BLaER1 (cell line): ENCODE results near the gene MAP3K5.

Source experiments
- H3K27ac ChIP-seq: shearing (Covaris generic); formaldehyde crosslinking; 2 replicates; pipeline ENCODE4 v1.8.1; 2022
- H3K27me3 ChIP-seq: shearing (Covaris generic); formaldehyde crosslinking; 2 replicates; pipeline ENCODE4 v1.8.1; 2022
- H3K36me3 ChIP-seq: shearing (Covaris generic); formaldehyde crosslinking; 2 replicates; pipeline ENCODE4 v1.8.1; 2022
- H3K4me1 ChIP-seq: shearing (Covaris generic); formaldehyde crosslinking; 2 replicates; pipeline ENCODE4 v1.8.1; 2022
- H3K4me2 ChIP-seq: shearing (Covaris generic); formaldehyde crosslinking; 2 replicates; pipeline ENCODE4 v1.8.1; 2022
- H3K4me3 ChIP-seq: shearing (Covaris generic); formaldehyde crosslinking; 2 replicates; pipeline ENCODE4 v1.8.1; 2022
- H3K9ac ChIP-seq: shearing (Covaris generic); formaldehyde crosslinking; 2 replicates; pipeline ENCODE4 v1.8.1; 2022
- H3K9me3 ChIP-seq: shearing (Covaris generic); formaldehyde crosslinking; 2 replicates; pipeline ENCODE4 v1.8.1; 2022
- H4K20me1 ChIP-seq: shearing (Covaris generic); formaldehyde crosslinking; 2 replicates; pipeline ENCODE4 v1.8.1; 2022
- Cebpa-rat ChIP-seq: shearing (Covaris generic); IDR thresholded peaks from 2 replicates; pipeline ENCODE4 v1.8.1; 2022

The MAP3K5 gene, protein sequence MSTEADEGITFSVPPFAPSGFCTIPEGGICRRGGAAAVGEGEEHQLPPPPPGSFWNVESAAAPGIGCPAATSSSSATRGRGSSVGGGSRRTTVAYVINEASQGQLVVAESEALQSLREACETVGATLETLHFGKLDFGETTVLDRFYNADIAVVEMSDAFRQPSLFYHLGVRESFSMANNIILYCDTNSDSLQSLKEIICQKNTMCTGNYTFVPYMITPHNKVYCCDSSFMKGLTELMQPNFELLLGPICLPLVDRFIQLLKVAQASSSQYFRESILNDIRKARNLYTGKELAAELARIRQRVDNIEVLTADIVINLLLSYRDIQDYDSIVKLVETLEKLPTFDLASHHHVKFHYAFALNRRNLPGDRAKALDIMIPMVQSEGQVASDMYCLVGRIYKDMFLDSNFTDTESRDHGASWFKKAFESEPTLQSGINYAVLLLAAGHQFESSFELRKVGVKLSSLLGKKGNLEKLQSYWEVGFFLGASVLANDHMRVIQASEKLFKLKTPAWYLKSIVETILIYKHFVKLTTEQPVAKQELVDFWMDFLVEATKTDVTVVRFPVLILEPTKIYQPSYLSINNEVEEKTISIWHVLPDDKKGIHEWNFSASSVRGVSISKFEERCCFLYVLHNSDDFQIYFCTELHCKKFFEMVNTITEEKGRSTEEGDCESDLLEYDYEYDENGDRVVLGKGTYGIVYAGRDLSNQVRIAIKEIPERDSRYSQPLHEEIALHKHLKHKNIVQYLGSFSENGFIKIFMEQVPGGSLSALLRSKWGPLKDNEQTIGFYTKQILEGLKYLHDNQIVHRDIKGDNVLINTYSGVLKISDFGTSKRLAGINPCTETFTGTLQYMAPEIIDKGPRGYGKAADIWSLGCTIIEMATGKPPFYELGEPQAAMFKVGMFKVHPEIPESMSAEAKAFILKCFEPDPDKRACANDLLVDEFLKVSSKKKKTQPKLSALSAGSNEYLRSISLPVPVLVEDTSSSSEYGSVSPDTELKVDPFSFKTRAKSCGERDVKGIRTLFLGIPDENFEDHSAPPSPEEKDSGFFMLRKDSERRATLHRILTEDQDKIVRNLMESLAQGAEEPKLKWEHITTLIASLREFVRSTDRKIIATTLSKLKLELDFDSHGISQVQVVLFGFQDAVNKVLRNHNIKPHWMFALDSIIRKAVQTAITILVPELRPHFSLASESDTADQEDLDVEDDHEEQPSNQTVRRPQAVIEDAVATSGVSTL (N-terminal part only)

DNA sequence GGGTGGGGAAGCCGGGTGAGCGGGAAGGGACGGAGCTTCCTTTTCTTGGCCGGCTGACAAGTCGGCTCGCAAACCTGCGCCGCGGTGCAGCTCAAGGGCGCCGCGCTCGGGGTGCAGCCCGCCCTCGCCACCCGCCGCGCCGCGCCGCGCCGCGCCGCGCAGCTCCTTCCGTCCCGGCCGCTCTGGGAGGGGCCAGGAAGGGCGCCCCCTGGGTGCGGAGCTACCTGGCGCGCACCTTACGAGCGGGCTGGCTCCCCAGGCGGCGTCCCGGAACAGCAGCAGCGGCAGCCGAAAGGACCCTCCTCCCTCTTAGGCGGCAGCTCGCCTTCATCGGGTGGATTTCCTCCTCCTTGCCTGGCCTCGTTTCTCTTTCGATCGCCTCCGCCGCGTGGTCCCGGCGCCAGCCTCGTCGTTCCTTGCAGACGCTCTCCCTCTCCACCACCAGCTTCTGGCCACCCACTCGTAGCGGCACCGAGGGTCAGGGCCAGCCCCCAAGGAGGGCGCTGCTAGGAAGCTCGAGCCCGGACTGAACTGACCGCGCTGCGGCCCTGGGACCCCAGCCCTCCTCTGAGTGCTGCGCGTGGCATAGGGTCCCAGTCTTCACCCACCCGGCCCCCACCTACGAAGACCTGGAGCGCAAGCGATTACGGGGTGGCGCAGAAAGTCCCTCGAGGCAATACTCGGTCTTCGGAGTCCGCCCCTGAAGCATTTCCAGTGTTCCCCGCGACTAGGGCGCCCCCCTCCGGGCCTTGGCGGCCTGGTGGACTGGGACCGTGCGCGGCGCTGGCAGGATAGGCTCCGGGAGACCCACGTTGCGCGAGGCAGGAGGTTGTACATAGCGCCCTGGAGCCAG is at the start of gene MAP3K5:
MAP3K5 (minus strand) TSS at position 68 of the 853 bp plus-strand sequence. CDS start 320 bp downstream, outside the sequence.
- H4K20me1 ChIP-seq = no peaks in the 10 kb centered on the region
- peak within 1 kb of the TSS; percentile 95 for H3K4me2 ChIP-seq
- H3K4me3 ChIP-seq = peak within 1 kb of the TSS; percentile 79
- peak within 1 kb of the TSS; percentile 89 for H3K27ac ChIP-seq
- H3K4me1 ChIP-seq = peaks cover 27% of the 10 kb centered on the region
- no peaks in the 10 kb centered on the region for H3K27me3 ChIP-seq
- H3K36me3 ChIP-seq = 0 out of 2 replicates have a peak, but pooled peaks cover 8% of the 10 kb centered on the region
- no peak for TF ChIP-seq Cebpa-rat
- 0 out of 2 replicates have a peak, but pooled peaks cover 5% of the 10 kb centered on the region for H3K9me3 ChIP-seq
- peak within 1 kb of the TSS; percentile 88 for H3K9ac ChIP-seq

DNA sequence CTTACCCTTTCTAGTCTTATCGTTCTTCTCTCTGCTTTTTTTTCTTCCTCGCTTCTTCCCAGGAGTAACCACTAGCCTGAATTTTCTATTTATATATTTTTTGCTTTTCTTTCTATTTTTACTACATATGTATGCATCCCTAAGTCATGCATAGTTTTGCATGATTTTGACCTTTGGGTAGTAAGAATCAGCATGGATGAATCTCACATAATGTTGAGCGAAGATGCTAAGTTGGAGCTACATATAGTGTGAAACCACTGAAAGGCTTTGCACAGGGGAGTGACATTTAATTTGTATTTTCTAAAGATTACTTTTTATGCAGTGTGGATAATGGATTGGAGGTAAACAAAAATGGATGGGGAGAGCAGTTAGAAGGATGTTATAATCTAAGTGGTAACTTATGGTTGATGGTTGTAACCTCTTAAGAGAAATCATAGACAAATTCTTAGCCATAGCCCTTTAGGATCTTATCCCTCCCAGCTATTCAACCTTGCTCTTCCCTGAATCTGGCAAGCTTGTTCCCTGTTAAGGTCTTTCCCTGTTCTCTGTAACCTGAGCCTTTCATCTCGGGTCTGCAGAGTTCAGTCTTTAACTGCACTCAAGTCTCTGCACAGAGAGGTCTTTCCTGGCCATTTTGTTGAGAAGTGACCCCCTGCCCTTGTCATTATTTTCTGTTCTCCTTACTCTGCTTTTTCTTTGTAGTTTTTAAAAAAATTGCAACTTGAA is 48.2 kb upstream of the MAP3K5 start:
- no peak overlapping the region for H3K4me2 ChIP-seq
- H4K20me1 ChIP-seq = no peaks in the 10 kb centered on the region
- H3K4me3 ChIP-seq = no peak overlapping the region
- H3K9ac ChIP-seq = no peak overlapping the region
- no peaks in the 10 kb centered on the region for H3K27me3 ChIP-seq
- H3K27ac ChIP-seq = no peak overlapping the region
- H3K9me3 ChIP-seq = no peaks in the 10 kb centered on the region
- H3K36me3 ChIP-seq = peaks cover 4% of the 10 kb centered on the region; the same call in 1 of the 2 replicates
- no peaks in the 10 kb centered on the region for H3K4me1 ChIP-seq
- no peak for TF ChIP-seq Cebpa-rat

DNA sequence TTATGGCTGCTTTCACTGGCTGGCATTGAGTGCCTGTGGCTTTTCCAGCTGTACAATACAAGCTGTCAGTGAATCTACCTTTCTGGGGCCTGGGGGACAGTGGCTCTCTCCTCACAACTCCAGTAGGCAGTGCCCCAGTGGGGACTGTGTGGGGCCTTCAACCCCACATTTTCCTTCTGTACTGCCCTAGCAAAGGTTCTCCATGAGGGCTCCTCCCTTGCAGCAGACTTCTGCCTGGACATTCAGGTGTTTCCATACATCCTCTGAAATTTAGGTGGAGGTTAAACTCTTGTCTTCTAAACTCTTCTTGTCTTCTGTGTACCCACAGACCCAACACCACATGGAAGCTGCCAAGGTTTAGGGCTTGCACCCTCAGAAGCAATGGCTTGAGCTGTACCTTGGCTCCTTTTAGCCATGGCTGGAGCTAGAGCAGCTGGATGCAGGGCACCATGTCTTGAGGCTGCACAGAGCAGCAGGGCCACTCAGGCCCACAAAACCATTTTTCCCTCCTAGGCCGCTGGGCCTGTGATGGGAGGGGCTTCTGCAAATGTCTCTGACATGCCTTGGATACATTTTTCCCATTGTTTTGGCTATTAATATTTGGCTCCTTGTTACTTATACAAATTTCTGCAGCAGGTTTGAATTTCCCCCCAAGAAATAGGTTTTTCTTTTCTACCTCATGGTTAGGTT is 39.7 kb upstream of the MAP3K5 start:
- no peak for TF ChIP-seq Cebpa-rat
- Histone ChIP-seq H3K4me2 (no peak overlapping the region), H3K27ac (no peak overlapping the region), H3K27me3 (no peaks in the 10 kb centered on the region), H3K36me3 (peaks cover 65% of the 10 kb centered on the region), H3K9ac (no peak overlapping the region), H3K9me3 (peaks cover 54% of the 10 kb centered on the region), H3K4me1 (peaks cover 6% of the 10 kb centered on the region), H4K20me1 (no peaks in the 10 kb centered on the region), H3K4me3 (peak overlapping the region; percentile 4; the same call in 1 of the 2 replicates)

DNA sequence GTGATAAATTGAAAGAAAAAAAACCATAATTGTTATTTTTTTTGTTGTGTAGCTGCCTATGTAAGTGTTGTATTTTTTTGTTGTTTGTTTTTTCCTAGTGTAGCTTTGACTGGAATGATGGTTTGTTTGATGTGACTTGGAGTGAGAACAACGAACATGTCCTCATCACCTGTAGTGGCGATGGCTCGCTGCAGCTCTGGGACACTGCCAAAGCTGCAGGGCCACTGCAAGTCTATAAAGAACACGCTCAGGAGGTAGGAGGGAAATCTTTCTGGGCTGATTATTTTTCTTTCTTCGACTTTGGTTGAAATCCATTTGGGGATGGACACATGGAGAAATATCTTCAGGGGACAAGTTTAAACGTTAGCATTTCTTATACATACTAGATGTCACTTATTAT is 33.9 kb upstream of the MAP3K5 start:
- Histone ChIP-seq H3K9ac (no peak overlapping the region), H4K20me1 (no peaks in the 10 kb centered on the region), H3K9me3 (peaks cover 18% of the 10 kb centered on the region), H3K4me2 (no peak overlapping the region), H3K4me3 (no peak overlapping the region), H3K36me3 (peaks cover 45% of the 10 kb centered on the region), H3K27me3 (no peaks in the 10 kb centered on the region), H3K27ac (no peak overlapping the region), H3K4me1 (peaks cover 21% of the 10 kb centered on the region)
- no peak for TF ChIP-seq Cebpa-rat

DNA sequence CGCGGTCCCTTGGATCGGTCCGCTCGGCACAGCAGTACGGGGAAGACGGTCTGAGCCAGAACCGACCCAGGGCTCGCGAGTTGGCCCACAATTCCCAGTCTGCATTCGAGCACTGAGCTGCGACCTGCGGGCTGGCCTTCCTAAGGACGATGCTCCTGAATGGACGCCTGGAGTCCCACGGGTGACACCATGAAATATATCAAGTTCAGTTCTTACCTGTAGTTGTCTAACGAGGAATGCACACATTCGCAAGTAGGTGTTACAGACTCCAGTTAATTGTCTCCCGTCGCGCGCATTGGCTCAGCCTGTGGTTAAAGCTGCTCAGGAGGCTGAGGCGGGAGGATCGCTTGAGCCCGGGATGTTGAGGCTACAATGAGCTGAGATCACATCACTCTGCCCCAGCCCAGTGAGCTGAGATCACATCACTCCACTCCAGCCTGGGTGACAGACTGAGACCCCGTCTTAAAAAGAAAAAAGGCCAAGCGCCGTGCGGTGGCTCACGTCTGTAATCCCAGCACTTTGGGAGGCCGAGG is 30.9 kb upstream of the MAP3K5 start:
- Histone ChIP-seq H3K27me3 (no peaks in the 10 kb centered on the region), H3K4me2 (peak overlapping the region; percentile 84), H3K4me3 (peak overlapping the region; percentile 79), H3K27ac (peak overlapping the region; percentile 87), H3K9me3 (no peaks in the 10 kb centered on the region), H3K9ac (peak overlapping the region; percentile 85), H3K36me3 (peaks cover 21% of the 10 kb centered on the region), H4K20me1 (no peaks in the 10 kb centered on the region), H3K4me1 (peaks cover 21% of the 10 kb centered on the region)
- no peak for TF ChIP-seq Cebpa-rat

DNA sequence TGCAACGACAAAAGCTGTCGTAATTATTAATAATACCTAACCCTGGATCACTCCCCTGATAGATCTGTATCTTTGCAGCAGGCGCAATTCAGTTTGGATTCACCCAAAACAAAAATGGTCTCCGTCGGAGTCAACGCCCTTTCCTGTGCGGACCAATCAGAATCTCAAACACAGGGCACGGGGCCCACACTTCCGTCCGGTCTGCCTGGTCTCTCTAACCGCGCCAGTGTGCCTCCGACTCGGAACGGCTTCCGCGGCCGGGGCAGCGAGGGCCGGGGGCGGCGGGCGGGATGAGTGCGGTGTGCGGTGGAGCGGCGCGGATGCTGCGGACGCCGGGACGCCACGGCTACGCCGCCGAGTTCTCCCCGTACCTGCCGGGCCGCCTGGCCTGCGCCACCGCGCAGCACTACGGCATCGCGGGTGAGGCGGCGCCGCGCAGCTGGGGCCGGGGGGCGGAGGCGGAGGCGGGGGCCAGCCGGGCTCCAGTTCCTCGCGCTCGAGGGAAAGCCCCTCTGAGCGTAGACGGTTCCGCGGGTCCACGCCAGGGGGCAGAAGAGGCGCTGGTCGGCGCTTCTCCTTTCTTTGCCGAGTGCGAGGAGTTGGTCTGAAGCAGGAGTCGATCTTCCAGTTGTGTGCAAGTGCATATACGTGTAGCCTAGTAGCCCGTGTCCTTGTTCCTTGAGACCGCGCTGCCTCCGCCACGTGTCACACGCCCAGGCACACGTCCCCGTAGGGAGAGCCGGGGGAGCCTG is 30.3 kb upstream of the MAP3K5 start, which contains the start of gene PEX7:
PEX7 (plus strand) TSS at position 217 of the 752 bp plus-strand sequence; CDS start at position 291, 74 bp downstream.
- H3K4me3 ChIP-seq = peak within 1 kb of the TSS; percentile 79
- no peak for TF ChIP-seq Cebpa-rat
- peaks cover 18% of the 10 kb centered on the region for H3K4me1 ChIP-seq
- H3K36me3 ChIP-seq = peaks cover 20% of the 10 kb centered on the region
- no peaks in the 10 kb centered on the region for H4K20me1 ChIP-seq
- peak within 1 kb of the TSS; percentile 85 for H3K9ac ChIP-seq
- no peaks in the 10 kb centered on the region for H3K9me3 ChIP-seq
- no peaks in the 10 kb centered on the region for H3K27me3 ChIP-seq
- peak within 1 kb of the TSS; percentile 87 for H3K27ac ChIP-seq
- H3K4me2 ChIP-seq = peak within 1 kb of the TSS; percentile 84

DNA sequence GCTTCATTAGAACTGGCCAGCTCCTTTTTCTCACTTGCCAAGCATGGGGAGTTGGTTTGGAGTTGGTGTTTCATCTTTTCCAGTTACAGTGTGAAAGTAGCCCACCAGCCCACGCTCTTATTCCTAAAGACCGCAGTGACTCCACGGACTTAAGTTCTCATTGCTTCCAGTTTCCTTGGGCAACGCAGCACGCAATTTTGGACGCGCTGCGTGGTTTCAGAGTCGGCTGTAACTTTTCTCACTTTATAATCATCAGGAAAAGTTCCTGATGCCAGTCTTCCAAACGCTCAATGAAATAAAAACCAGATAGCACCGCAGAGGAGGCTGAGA is 29.7 kb upstream of the MAP3K5 start:
- TF ChIP-seq Cebpa-rat = no peak
- Histone ChIP-seq H3K9me3 (no peaks in the 10 kb centered on the region), H3K27ac (peak overlapping the region; percentile 87), H3K36me3 (peaks cover 17% of the 10 kb centered on the region), H3K4me1 (peaks cover 18% of the 10 kb centered on the region), H3K4me2 (peak overlapping the region; percentile 84), H3K9ac (peak overlapping the region; percentile 85), H3K27me3 (no peaks in the 10 kb centered on the region), H3K4me3 (peak overlapping the region; percentile 79), H4K20me1 (no peaks in the 10 kb centered on the region)
